HepG2 (cell line): ENCODE data around the gene CNPPD1. TPM values are rescaled to one million over a fixed set of nuclear protein-coding genes. Genes with fewer than 3 reads are reported as not detected.

ENCODE experiments used
- ATF7-NPFF ChIP-seq: sonication (generic); formaldehyde crosslinking; IDR thresholded peaks from 2 replicates; pipeline ENCODE4 v1.8.1; 2023; ENCODE audit warnings: mild to moderate bottlenecking, low read depth, missing genetic modification reagents, moderate library complexity
- CC2D1A ChIP-seq: sonication (generic); formaldehyde crosslinking; IDR thresholded peaks from 2 replicates; pipeline ENCODE4 v1.8.1; 2023; ENCODE audit warnings: mild to moderate bottlenecking, missing genetic modification reagents
- GABPB1 ChIP-seq: IDR thresholded peaks from 2 replicates; pipeline ENCODE4 v1.6.1; 2016; ENCODE audit warnings: mild to moderate bottlenecking, missing genetic modification reagents, moderate library complexity, missing compliant biosample characterization
- GPBP1L1 ChIP-seq: sonication (generic); formaldehyde crosslinking; IDR thresholded peaks from 2 replicates; pipeline ENCODE4 v1.5.0; 2020; ENCODE audit warnings: mild to moderate bottlenecking, missing genetic modification reagents
- HOXA9 ChIP-seq: sonication (generic); formaldehyde crosslinking; IDR thresholded peaks from 2 replicates; pipeline ENCODE4 v1.8.1; 2022; ENCODE audit warnings: missing genetic modification reagents, mild to moderate bottlenecking, moderate library complexity, borderline replicate concordance
- MIER2 ChIP-seq: IDR thresholded peaks from 2 replicates; pipeline ENCODE4 v1.6.1; 2016; ENCODE audit warnings: missing biosample characterization, missing genetic modification reagents
- NBN ChIP-seq: fragments of 450-650 bp; conservative IDR thresholded peaks from 2 replicates; pipeline ENCODE4 v1.6.1; 2017
- PRDM10 ChIP-seq: sonication (generic); formaldehyde crosslinking; IDR thresholded peaks from 2 replicates; pipeline ENCODE4 v1.4.0; 2020; ENCODE audit warnings: low read depth, missing genetic modification reagents
- RARA ChIP-seq: IDR thresholded peaks from 2 replicates; pipeline ENCODE4 v1.6.1; 2016; ENCODE audit warnings: missing genetic modification reagents, missing compliant biosample characterization
- RFXANK ChIP-seq: IDR thresholded peaks from 2 replicates; pipeline ENCODE4 v1.6.1; 2016
- RXRA ChIP-seq: sonication (generic); formaldehyde crosslinking; IDR thresholded peaks from 2 replicates; pipeline ENCODE4 v1.5.1; 2020; ENCODE audit warnings: missing genetic modification reagents
- SPEN ChIP-seq: sonication (generic); formaldehyde crosslinking; IDR thresholded peaks from 2 replicates; pipeline ENCODE4 v1.5.1; 2020; ENCODE audit warnings: low read depth, mild to moderate bottlenecking, missing genetic modification reagents
- TEF ChIP-seq: sonication (generic); formaldehyde crosslinking; IDR thresholded peaks from 2 replicates; pipeline ENCODE4 v1.5.0; 2020; ENCODE audit warnings: missing genetic modification reagents
- U2AF2 ChIP-seq: fragments of 200-400 bp; formaldehyde crosslinking; IDR thresholded peaks from 2 replicates; pipeline ENCODE4 v1.6.1; 2017; ENCODE audit warnings: low read depth, mild to moderate bottlenecking, low read length
- ZBTB37 ChIP-seq: sonication (generic); formaldehyde crosslinking; IDR thresholded peaks from 2 replicates; pipeline ENCODE4 v1.4.0; 2020; ENCODE audit warnings: mild to moderate bottlenecking, missing genetic modification reagents
- ZC3H4 ChIP-seq: sonication (generic); formaldehyde crosslinking; IDR thresholded peaks from 2 replicates; pipeline ENCODE4 v1.4.0; 2020; ENCODE audit warnings: missing genetic modification reagents, borderline replicate concordance
- ZFP90 ChIP-seq: sonication (generic); formaldehyde crosslinking; IDR thresholded peaks from 2 replicates; pipeline ENCODE4 v1.8.0; 2022; ENCODE audit warnings: missing genetic modification reagents, mild to moderate bottlenecking, inconsistent platforms, borderline replicate concordance
- ZNF207 ChIP-seq: fragments of 450-650 bp; IDR thresholded peaks from 2 replicates; pipeline ENCODE4 v1.6.1; 2016; ENCODE audit warnings: antibody characterized with exemption, borderline replicate concordance
- ZNF260 ChIP-seq: sonication (generic); formaldehyde crosslinking; IDR thresholded peaks from 2 replicates; pipeline ENCODE4 v1.4.0; 2020; ENCODE audit warnings: missing genetic modification reagents, low read depth, mild to moderate bottlenecking, borderline replicate concordance
- ZNF274 ChIP-seq: sonication (generic); formaldehyde crosslinking; IDR thresholded peaks from 2 replicates; pipeline ENCODE4 v1.5.1; 2020; ENCODE audit warnings: mild to moderate bottlenecking, missing genetic modification reagents
- ZNF354B ChIP-seq: sonication (generic); formaldehyde crosslinking; IDR thresholded peaks from 2 replicates; pipeline ENCODE4 v1.8.0; 2022; ENCODE audit warnings: mild to moderate bottlenecking, missing genetic modification reagents
- ZNF558 ChIP-seq: sonication (generic); formaldehyde crosslinking; IDR thresholded peaks from 2 replicates; pipeline ENCODE4 v1.9.0; 2022; ENCODE audit warnings: mild to moderate bottlenecking, missing genetic modification reagents, borderline replicate concordance
- ZNF567 ChIP-seq: sonication (generic); formaldehyde crosslinking; IDR thresholded peaks from 2 replicates; pipeline ENCODE4 v1.8.1; 2023; ENCODE audit warnings: mild to moderate bottlenecking, missing genetic modification reagents, borderline replicate concordance
- ZNF709 ChIP-seq: sonication (generic); formaldehyde crosslinking; IDR thresholded peaks from 2 replicates; pipeline ENCODE4 v1.5.0; 2020; ENCODE audit warnings: mild to moderate bottlenecking, missing genetic modification reagents
- polyA plus RNA-seq, 8 experiments: library from polyadenylated mRNA; depleted of rRNA in 3 of 8; stranded (reverse) in 7 of 8; unstranded in 1 of 8; fragments of >200 nt; fragmentation: Illumina TruSeq in 4 of 8; extraction: Trizol in 4 of 8; gene quantifications; 2 replicates each; pipeline versions ENCODE4 v1.2.1 to v1.2.3, GENCODE V29; 2011 to 2016; ENCODE audit warnings: low read depth in 4 of 8, missing spikeins in 1 of 8, mixed read lengths in 1 of 8; ENCODE audit not compliant: insufficient read depth in 1 of 8
- total RNA-seq, 5 experiments: library from RNA; depleted of rRNA; stranded (reverse); fragments of >200 nt; fragmentation: Illumina TruSeq; extraction: Trizol; gene quantifications; 2 replicates each; pipeline ENCODE4 v1.2.3, GENCODE V29; 2016; ENCODE audit warnings: low read depth in 1 of 5

Gene CNPPD1
- total and polyA plus RNA-seq, 2 of the 13 experiments (the other 11 are each of a cell fraction or from before 2014, with no cell fraction given) = 35.5 to 49.4 TPM

GRCh38 chr2:219206328-219207133 lies 29.8 kb upstream of the CNPPD1 start, which contains the start of gene ZFAND2B (continued):
- TF ChIP-seq GPBP1L1 (CRISPR knock-in tag) (no peak), RFXANK (CRISPR knock-in tag) (no peak; the same call in 1 of the 2 replicates), PRDM10 (CRISPR knock-in tag) (peak; percentile 71; the same call in 1 of the 2 replicates), ZBTB37 (CRISPR knock-in tag) (no peak), ZNF207 (no peak), ZNF709 (CRISPR knock-in tag) (peak; percentile 88), ZNF567 (CRISPR knock-in tag) (no peak), ZNF558 (CRISPR knock-in tag) (peak; percentile 87; the same call in 1 of the 2 replicates), ZFP90 (peak; percentile 83), ZNF274 (no peak), ATF7-NPFF (CRISPR knock-in tag) (peak; percentile 96), NBN (no peak), HOXA9 (CRISPR knock-in tag) (0 out of 2 replicates have a peak, but pooled peaks have one; percentile 40), TEF (CRISPR knock-in tag) (no peak), ZNF260 (CRISPR knock-in tag) (no peak), MIER2 (CRISPR knock-in tag) (peak; percentile 60), CC2D1A (no peak), U2AF2 (no peak), ZNF354B (CRISPR knock-in tag) (peak; percentile 90), SPEN (peak; percentile 89), RXRA (CRISPR knock-in tag) (0 out of 2 replicates have a peak, but pooled peaks have one; percentile 73), ZC3H4 (peak; percentile 66; the same call in 1 of the 2 replicates), GABPB1 (peak; percentile 72), RARA (CRISPR knock-in tag) (no peak; the same call in 1 of the 2 replicates)
